ENCODE data around the gene AGAP1. TPM values are rescaled to one million over a fixed set of nuclear protein-coding genes. Genes with fewer than 3 reads are reported as not detected.
A peak's percentile ranks its signal among the peaks of the same experiment; 100 is the strongest.

AGAP1 gene
- total RNA-seq, 1 experiment from 2014 or later, result 14.8 TPM

DNA sequence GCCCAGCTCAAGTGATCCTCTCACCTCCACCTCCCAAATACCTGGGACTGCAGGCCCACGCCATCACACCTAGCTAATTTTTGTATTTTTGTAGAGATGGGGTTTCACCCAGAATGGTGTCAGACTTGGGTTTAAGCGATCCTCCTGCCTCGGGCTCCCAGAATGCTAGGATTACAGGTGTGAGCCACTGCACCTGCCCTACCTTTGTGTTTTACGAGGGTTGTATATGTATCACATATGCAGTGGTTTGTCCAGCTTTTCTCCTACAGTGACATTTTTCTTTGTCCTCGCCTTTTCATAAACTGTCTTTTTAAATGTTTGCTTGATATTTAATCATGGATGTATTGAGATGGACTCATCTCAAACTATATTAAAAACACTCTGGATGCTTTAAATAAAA lies 38.5 kb downstream of the AGAP1 start:
- DNase-seq (ENCODE audit: low read depth), result no peak

DNA sequence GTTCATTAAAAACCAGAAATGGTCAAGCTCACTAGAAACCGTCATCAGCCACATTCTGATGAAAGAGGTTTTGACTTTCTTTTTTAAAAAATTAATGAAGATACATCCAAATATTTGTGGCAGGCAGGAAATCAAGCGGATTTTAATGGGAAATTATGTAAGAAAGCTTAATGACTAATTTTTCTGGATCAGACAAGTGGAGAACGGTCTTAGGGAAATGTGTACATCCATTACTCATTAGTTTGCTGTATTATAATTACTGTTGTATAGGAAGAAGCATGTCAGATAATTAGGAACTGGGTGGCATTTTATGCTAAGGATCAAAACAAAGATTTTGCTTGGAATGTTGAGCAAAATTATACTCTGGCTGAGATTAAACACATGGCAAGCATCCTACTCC lies 39.4 kb downstream of the AGAP1 start:
- no peak for DNase-seq (ENCODE audit: low read depth)

DNA sequence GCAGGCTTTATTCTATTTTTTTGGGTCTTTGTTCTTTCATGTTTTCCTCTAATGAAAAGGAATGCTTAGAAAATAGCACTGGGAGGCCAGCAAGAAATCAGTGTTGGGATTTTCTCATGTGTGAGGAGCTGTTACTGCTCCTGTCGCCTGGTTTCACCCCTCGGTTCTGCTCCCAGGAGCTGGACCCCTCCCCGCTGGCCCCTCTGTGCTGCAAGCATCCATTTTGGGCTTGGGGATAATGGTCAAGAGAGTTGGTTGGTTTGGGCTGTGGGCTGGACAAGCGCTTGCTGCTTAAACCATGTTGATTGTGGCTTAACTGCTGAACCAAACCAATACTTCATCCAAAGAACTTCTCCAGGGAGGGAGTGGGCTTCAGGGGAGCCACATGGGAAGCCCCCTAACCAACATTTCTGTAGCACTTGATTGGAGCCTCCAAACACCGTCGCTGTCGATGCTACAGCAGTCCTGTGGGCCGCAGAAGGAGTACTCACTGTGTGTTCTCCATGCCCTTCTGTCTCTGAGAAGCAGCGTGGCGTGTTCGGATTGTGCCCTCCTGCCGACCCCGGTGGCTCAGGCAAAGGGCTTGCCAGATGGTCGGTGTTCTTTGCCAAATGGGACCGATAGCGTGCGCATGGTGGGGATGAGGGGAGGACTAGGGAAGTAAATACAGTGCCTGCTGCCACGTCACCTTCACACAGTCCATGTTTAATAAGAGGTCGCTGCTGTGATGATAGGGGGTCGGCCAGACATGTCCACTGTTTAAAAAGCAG lies 40.0 kb downstream of the AGAP1 start:
- DNase-seq (ENCODE audit: low read depth), result no peak

DNA sequence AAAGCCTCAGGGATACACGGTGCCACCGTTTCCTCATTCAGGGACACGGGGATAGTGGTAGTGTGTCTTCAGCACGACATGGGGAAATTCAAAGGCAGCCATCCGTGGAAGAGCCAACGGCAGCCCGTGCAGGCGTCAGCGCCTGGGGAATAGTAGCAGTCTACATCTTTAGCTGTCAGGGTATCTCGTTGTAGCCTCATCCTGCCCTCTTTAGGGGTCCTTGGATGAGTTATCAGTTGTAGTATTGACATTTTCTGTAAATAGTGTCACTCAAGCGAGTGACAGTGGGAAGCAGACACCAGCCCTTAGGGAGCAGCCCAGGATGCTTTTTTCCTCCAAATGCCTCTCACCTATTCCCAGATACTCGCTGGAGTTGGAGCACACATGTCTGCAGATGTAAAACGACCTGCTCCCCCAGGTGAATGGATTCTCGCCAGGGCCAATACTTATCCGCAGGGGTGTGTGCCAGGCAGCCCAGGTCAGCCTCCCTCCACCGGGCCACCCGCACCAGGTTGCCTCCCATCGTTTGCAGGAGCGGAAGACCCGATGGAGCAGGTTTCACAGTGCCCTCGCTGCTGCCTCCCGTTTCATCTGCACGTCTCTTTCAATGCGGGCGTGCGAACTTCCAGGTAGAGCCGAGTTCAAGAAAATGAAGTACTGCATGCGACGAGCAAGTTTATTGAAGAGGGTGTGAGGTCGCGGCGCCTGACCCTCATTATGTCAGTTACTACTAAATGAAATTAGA lies 41.0 kb downstream of the AGAP1 start:
- DNase-seq (ENCODE audit: low read depth), result no peak

DNA sequence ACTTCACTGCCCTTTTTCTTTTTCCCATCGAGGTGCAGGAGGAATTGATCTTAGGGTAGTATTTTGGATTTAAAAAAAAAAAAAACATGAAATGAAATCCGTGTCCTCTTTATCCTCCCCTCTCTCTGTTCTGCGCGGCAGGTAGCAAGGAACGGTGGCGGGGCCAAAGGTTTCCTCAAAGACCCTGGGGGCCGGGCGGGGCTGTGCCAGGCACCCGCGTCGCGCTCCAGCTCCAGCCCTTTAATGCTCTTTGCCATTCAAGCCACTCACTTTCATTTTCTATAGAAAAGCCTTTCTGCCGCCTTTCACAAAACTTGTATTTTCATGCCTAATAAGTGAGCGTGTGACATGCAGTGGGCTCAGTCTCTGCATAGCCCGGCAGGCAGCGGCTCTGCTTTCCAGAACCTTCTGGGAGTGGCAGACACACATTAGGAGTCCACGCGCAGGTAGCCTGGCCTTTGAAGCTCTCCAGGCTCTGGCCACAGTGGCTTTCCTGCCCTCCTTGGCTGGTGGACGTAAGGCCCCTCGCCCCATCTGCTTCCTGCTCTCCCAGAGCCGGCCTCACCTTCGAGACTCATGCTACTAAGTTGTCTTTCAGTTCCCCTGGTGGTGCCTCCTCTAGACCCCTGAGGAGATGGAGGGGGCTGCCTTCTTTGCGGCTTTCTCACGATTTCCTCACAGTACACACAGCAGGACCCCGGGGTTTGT lies 41.7 kb downstream of the AGAP1 start:
- no peak for DNase-seq (ENCODE audit: low read depth)

DNA sequence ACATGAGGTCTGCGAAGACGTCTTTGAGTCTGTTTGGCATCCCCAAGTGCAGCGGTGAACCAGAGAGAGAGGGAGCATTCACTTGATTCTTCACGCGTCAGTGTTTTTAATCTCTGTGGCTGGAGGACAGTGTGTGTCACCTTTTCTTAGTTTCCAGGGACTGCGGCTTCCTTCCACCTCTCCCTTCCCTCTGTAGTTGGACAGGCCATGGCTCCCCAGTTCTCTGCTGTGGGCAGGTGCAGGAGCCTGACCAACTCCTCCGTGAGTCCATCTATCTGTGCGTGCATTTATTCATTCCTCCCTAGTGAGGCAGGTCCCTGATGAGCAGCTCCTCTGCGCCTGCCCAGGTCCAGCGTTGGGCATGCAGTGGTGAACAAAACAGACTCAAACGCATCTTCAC lies 42.9 kb downstream of the AGAP1 start:
- DNase-seq (ENCODE audit: low read depth), result no peak

DNA sequence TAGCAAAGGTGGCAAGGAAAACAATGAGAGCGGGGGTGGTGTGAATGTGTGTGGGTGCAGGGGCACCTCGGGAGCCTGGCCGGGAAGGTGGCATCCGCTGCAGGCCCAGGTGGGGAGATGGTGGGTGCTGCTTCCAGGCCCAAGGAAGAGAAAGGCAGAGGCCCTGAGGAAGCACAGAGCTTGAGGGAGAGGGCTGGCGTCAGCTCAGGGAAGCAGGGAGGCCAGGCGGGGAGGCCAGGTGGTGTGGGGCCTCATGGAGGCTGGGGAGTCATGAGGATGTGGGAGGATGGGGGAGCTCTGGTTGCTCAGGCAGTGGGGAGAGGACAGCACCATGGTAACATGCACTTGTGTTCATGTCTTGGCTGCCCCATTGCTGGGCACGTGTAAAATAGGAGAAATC lies 43.3 kb downstream of the AGAP1 start:
- DNase-seq (ENCODE audit: low read depth), result no peak

DNA sequence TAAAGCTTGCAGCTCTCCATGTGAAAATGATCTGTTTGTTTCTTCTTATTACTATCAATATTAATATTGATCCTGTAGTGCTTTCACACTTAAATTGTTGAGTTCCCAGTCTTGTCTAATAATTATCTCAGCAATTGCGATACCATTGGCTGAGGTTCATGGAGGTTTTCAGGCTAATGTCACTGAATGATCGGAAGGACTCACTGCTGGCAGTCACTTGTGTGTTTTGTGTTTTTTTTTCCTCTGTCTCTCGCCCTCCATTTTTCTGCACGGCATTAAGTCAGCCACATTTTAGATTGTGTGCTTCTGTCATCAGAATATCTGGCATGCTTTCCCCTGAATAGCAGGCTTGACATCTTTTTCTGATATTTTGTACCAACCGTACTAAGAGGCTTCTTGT lies 43.7 kb downstream of the AGAP1 start:
- no peak for DNase-seq (ENCODE audit: low read depth)

DNA sequence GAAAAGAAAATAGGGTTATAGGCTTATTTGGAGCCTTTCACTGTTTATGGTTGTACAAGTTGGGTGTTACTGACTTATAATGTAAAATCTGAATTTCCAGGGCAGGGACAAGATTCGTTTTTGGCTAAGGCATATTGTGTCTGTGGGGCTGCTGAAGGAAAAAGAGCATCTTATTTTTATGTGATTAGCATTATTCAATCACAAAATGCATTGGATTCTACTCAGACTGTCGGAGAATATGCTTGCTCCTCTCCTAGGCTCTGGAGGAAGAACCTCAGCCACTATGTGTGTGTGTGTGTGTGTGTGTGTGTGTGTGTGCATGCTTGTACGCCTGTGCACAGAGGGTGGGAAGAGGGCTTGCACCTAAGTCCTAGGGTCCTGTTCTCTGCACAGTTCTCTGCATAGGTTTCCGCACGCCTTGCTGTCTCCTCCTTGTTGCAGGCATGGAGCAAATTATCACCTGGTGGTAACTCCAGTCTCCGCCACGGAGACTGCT lies 44.3 kb downstream of the AGAP1 start:
- DNase-seq (ENCODE audit: low read depth), result no peak

DNA sequence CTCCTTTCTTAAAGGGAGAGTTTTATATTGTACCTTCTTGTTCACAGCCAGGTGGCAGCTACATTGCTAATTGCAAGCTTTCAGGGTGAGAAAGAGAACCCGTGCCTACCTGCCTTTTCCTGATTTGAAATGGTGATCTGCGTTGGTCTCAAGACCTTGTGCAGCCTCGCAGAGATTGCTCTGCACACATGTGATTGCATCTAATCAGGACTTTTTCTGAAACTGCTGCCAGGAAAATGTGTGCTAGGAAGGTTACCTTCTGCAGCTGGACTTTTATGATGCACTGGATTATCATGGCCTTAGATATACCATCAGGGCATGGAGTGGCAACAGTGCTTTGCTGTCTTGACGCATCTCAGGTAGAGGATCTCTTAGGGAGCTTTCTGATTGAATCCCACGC lies 45.1 kb downstream of the AGAP1 start:
- DNase-seq (ENCODE audit: low read depth), result no peak

DNA sequence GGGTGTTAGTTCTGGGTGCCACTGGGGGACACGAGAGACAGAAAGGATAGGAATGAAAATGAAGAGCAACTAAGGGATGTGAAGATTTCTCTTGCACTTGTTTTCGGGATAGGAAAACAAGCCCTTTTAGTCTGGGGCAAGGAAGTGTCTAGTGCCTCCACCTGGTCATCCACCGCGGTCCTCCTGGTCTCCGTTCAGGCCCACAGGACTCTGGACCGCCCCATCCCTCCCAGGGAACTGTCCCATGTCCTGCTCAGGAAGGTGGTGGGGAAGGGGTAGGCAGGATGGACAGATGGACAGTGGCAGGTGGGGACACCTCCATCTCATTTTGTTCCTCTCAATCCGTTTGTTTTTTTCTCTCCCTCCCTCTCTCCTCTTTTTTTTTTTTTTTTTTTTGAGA lies 45.9 kb downstream of the AGAP1 start:
- no peak for DNase-seq (ENCODE audit: low read depth)

DNA sequence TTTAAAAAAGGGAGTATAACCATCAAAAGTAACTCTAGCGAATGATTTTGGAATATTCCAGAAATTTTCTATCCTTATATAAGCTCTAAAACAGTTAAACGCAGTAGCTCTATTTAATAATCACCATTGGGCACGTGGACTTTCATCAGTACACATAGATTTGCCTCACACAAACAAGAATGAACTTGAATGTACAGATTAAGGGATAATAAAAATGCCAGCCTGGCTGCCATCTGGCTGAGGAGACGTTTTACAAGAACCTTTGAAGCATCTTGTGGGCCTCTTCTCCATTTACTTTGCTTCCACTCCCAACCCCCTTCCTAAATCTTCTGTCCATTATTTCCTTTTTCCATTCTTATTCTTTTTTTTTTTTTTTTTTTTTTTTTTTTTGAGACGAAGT lies 47.2 kb downstream of the AGAP1 start:
- no peak for DNase-seq (ENCODE audit: low read depth)

DNA sequence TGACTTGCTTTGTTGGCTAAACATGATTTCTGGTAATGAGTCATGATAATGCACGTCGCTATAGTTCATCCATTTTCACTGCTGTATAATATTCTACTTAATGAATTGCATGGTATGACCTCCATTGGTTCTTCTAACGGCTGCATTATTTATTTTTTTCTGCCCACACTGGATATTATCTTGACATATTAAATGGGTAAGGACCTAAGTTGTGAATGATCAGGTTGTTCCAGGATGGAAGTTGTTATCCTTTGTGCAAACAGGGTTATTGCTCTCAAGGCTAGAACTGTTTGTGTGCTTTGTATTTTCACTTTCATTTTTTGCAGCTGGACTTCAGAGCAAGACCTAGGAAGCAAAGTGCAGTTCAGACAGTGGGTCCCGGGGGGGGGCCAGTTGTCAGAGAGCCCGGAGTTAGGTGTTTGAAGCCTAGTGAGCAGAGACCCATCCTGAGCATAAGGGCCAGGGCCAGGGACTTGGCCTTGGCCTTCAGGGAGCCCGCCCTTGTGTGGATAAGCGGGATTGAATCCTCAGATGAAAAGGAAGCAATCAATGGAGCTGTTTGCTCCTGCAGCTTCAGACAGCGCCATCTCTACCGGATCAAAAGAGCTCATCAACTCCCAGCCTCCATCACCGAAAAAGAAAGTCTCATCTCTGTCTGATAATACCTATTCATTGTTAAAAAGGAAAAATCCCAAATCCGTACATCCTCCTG lies 48.2 kb downstream of the AGAP1 start:
- DNase-seq (ENCODE audit: low read depth), result no peak

DNA sequence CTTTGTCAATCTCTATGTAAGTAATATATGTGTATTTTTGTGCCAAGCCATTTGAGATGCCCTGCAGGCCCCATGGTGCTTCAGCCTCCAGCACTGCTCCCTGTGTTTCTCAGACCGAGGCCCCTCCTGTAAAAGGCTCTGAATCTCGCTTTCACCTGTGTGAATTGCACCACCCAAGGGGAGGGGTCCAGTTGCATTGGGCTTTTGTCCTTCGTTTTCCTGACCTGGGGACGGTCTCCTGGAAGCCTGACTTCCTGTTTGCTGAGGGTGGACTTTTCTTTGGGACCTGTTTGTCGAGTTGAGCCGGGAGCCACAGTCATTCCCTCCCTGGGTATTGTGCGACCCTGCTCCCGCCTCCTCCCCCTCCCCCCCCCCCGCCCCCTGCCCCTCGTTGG lies 48.9 kb downstream of the AGAP1 start:
- DNase-seq (ENCODE audit: low read depth), result no peak

DNA sequence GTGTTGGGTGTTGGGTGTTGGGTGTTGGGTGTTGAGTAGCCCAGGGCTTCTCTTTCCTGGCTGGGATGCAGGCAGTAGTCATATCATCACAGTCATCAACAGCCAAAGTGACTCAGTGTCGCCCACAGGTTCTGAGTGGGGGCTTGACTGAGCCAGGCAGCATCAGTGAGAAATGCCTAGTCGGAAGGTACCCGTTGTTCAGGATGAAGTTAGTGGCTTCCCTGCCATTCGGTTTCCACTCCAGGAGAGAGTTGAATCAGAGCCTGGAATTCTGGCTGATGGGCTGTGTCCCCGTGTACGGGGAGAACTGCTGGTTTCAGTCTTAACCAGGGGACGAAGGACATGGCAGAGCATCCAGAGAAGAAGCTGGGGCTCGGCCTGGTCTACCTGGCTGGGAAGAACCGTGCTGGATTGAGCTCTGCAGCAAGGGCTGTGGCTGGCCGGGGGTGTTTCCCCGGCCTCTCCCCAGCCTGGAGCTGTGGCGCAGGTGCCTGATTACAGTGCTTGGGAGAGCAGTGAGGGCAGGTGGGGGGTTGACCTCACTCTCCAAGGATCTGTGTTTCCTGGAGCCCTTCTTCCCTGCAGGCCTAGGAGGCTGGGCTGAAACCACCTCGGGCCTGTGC lies 49.4 kb downstream of the AGAP1 start:
- peak; percentile 31 for DNase-seq (ENCODE audit: low read depth)

DNA sequence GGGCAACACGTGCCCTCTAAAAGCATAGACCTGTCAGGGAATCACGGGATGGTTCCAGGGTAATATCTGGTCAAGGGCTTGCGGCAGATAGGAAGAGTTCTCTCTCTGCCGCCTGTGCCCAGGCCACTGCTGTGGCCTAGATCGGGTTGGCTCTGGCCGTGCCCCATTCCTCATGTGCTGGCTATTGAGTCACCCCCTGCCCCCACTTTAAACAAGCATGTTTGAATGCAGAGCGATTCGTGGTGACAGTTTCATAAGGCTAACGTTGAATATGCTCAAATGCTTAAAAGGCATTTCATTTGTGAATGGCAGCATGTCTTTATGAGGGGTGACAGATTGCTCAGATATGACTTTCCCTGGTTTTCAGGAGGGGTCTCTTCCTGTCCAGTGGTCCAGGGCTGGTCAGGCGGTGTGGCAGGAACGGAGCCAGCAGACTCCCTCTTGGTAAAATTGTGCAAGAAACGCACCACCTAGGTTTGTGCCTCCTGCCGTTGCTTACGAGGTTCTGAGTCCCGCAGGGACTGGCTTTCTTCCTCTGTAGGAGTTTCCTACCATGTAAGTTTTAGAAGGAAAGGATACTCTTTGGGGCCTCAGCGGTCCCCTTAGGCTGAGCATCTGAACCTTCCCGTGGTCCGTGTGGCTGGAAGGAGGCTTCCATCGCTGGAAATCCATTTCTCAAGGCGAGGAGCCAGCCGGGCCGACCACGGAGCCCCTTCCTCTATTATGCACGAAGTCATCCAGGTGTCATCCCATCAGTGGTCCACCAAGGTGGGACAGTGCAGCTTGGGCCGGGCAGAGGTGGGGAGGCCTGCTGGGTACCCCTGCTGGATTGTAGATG lies 50.2 kb downstream of the AGAP1 start:
- no peak for DNase-seq (ENCODE audit: low read depth)

DNA sequence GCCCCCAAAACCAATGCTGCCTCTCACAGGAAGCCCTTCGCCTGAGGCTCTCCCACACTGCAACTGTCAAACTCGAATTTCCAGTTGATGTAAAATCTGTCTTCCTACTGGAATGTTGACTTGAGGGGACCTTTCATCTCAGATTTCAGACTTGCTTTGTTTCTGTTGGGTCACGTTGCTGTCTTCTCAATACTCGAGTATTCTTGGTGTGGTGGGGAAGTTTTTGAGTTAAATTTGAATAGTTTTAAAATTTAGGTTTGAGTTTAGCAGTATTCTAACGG lies 50.8 kb downstream of the AGAP1 start:
- no peak for DNase-seq (ENCODE audit: low read depth)

DNA sequence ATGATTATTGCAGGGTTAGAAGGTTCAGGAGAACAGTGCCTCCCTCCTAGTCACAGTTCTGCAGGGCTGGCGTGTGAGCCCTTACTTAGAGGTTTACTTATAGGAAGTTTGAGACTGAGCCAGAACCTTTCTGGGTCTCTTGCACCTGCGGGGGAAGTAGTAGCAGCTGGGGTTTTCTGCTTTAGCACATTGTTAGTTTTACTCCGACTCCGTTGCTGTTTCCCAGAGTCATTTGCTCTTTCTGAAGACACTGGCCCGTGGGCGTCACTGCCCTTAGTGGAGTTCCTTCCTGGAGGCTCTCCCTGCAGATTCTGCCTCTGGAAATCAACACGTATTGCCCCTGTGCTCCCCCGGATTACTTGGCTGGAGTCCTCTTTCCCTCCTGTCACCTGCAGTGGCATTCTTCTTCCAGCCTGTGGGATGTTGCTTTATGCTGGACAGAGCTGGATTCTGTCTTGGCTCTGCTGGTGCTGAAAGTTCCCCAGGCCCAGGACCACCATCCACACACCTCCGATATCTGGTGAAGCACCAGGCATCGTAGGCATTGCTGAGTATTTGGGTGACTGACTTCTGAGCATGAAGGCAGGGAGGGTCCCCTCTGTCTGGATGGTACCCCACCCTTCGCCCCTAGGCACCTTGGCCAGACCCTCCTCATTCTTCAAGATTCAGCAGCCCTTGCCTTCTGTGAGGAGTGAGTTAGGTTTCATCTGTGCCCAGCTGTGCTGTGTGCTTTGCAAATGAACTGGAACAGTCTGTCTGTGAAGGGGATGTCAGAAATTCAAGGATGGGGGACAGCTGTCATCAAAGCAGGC lies 51.7 kb downstream of the AGAP1 start:
- no peak for DNase-seq (ENCODE audit: low read depth)

DNA sequence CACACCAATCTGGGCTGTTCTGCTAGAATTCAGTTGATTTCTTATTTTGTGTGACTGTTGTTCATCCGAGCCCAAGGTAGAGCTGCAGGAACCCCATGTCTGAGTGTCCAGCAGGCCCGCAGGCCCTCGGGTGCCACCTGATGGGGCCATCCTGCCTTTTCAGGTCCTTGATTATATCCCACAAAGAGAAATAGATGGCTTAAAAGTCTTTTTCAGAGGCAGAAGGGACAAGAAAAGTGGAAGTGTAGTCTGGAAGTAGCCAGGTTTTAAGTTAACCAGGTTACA lies 52.2 kb downstream of the AGAP1 start:
- DNase-seq (ENCODE audit: low read depth), result no peak

DNA sequence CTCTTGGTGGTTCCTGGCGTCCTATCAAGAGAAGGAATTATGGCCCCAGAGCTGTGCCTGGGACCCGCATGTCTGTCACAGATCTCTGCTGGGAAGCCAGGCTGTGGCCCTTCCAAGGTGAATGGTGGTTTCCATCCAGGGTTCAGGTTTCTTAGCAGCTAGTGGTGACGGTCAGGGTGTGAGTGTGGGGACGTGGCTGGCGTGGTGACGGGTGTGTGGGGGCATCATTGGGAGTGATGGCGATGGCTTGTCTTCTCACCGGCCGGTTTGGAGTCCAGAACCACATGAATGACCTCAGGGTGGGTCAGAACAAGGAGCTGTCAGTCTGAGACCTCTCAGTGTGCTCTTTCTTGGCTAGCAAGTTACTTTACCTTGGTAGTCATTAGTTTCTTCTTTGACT lies 52.6 kb downstream of the AGAP1 start:
- no peak for DNase-seq (ENCODE audit: low read depth)

Data from HT1080 (cell line).